Tibial nerve (tissue), 4 donors: ENCODE measurements around the gene GRM7. TPM values are rescaled to one million over a fixed set of nuclear protein-coding genes. Genes with fewer than 3 reads are reported as not detected.

Source experiments
- DNase-seq, 2 donors: peaks; one replicate each; pipeline ENCODE4 v3.0.0-alpha.2; 2019; ENCODE audit warnings: low spot score in 2 of 2
- H3K27ac ChIP-seq, 4 donors: fragments of 200-600 bp; sonication (generic) in 3 of 4; one replicate each; pipeline ENCODE4 v1.5.1; 2017 to 2019; ENCODE audit warnings: mild to moderate bottlenecking in 1 of 4
- H3K27me3 ChIP-seq, 2 donors: fragments of 200-600 bp; sonication (generic) in 1 of 2; one replicate each; pipeline versions ENCODE4 v1.5.1 to v1.6.0; 2017 to 2019
- H3K36me3 ChIP-seq, 3 donors: fragments of 200-600 bp; sonication (generic); one replicate each; pipeline ENCODE4 v1.5.1; 2018 to 2019
- H3K4me1 ChIP-seq, 4 donors: fragments of 200-600 bp; sonication (generic) in 3 of 4; one replicate each; pipeline ENCODE4 v1.5.1; 2017 to 2019
- H3K4me3 ChIP-seq, 4 donors: fragments of 200-600 bp; sonication (generic) in 3 of 4; one replicate each; pipeline ENCODE4 v1.5.1; 2017 to 2019; ENCODE audit warnings: mild to moderate bottlenecking in 1 of 4, moderate library complexity in 1 of 4
- H3K9me3 ChIP-seq, 4 donors: fragments of 200-600 bp; sonication (generic) in 3 of 4; one replicate each; pipeline ENCODE4 v1.5.1; 2017 to 2019
- CTCF ChIP-seq, 5 experiments: fragments of 200-600 bp in 3 of 5; fragments of 450-650 bp in 2 of 5; sonication (generic) in 3 of 5; IDR thresholded peaks; one replicate each; pipeline ENCODE4 v1.5.1; 2016 to 2019; ENCODE audit warnings: antibody characterized with exemption in 5 of 5, mild to moderate bottlenecking in 3 of 5, moderate library complexity in 2 of 5
- EP300 ChIP-seq, 2 donors: sonication (generic); formaldehyde crosslinking; IDR thresholded peaks; one replicate each; pipeline ENCODE4 v1.6.1; 2017; ENCODE audit warnings: antibody characterized with exemption in 2 of 2, mild to moderate bottlenecking in 1 of 2
- POLR2A ChIP-seq, 2 donors: fragments of 450-650 bp; IDR thresholded peaks; one replicate each; pipeline ENCODE4 v1.6.1; 2017; ENCODE audit warnings: antibody characterized with exemption in 2 of 2, mild to moderate bottlenecking in 2 of 2, moderate library complexity in 2 of 2
- WGBS, 2 donors: methylation state at CpG; one replicate each; pipeline ENCODE4 v1.1.5; 2018; 5-methylcytosine and 5-hydroxymethylcytosine counted together
- total RNA-seq, 4 donors: library from RNA; depleted of rRNA; stranded (reverse); fragments of >200 nt; gene quantifications; one replicate each; pipeline ENCODE4 v1.1.0, GENCODE V29; 2016

Gene GRM7
- total RNA-seq, 4 donors from 2014 or later: 0.22 to 0.84 TPM; not detected in 2

GRCh38 chr3:7445331-7445730, 584.4 kb downstream of the GRM7 start:
- TF ChIP-seq CTCF (IDR thresholded peaks at IDR 0.05): no peak
- no peak for TF ChIP-seq EP300 (IDR thresholded peaks at IDR 0.05)
- TF ChIP-seq POLR2A (IDR thresholded peaks at IDR 0.05): no peak
- H3K4me1 ChIP-seq: no peaks in the 10 kb centered on the region
- H3K27me3 ChIP-seq: no peaks in the 10 kb centered on the region
- WGBS, 2 donors: 46 to 65% methylated on average over 5 of the region's 5 CpGs
- H3K27ac ChIP-seq: no peak overlapping the region
- DNase-seq: no peak
- H3K9me3 ChIP-seq: no peaks in the 10 kb centered on the region
- H3K36me3 ChIP-seq: no peaks in the 10 kb centered on the region
- no peak overlapping the region for H3K4me3 ChIP-seq

- H3K4me1 ChIP-seq: no peaks in the 10 kb centered on the region
- H3K9me3 ChIP-seq: no peaks in the 10 kb centered on the region
- no peak for TF ChIP-seq EP300 (IDR thresholded peaks at IDR 0.05)
- no peaks in the 10 kb centered on the region for H3K36me3 ChIP-seq
- 80 to 84% methylated on average over 6 of the region's 6 CpGs for WGBS, 2 donors
- DNase-seq: no peak
- H3K4me3 ChIP-seq: no peak overlapping the region
- no peak overlapping the region for H3K27ac ChIP-seq
- H3K27me3 ChIP-seq: no peaks in the 10 kb centered on the region
These were observed 586.4 kb downstream of the GRM7 start for GRCh38 chr3:7447197-7447769.

GRCh38 chr3:7456386-7456785, 595.5 kb downstream of the GRM7 start:
- H3K4me3 ChIP-seq: no peak overlapping the region
- H3K4me1 ChIP-seq: no peaks in the 10 kb centered on the region
- H3K27ac ChIP-seq: no peak overlapping the region
- WGBS, 2 donors: 77 to 90% methylated on average over 2 of the region's 2 CpGs
- TF ChIP-seq CTCF (IDR thresholded peaks at IDR 0.05) (no peak), EP300 (IDR thresholded peaks at IDR 0.05) (no peak), POLR2A (IDR thresholded peaks at IDR 0.05) (no peak)
- H3K36me3 ChIP-seq: no peaks in the 10 kb centered on the region
- no peaks in the 10 kb centered on the region for H3K27me3 ChIP-seq
- no peaks in the 10 kb centered on the region for H3K9me3 ChIP-seq
- no peak for DNase-seq

- Histone ChIP-seq H3K9me3 (no peaks in the 10 kb centered on the region), H3K27ac (no peak overlapping the region), H3K4me1 (no peaks in the 10 kb centered on the region), H3K36me3 (no peaks in the 10 kb centered on the region), H3K27me3 (no peaks in the 10 kb centered on the region), H3K4me3 (no peak overlapping the region)
- DNase-seq: no peak
- TF ChIP-seq POLR2A (IDR thresholded peaks at IDR 0.05): no peak
- TF ChIP-seq EP300 (IDR thresholded peaks at IDR 0.05): no peak
- TF ChIP-seq CTCF (IDR thresholded peaks at IDR 0.05): no peak
- 72 to 86% methylated on average over 8 of the region's 8 CpGs for WGBS, 2 donors
These were observed 600.4 kb downstream of the GRM7 start for GRCh38 chr3:7461202-7461825.

GRCh38 chr3:7469866-7470265, 609.0 kb downstream of the GRM7 start:
- Histone ChIP-seq H3K36me3 (no peaks in the 10 kb centered on the region), H3K9me3 (no peaks in the 10 kb centered on the region), H3K27ac (no peak overlapping the region), H3K4me1 (no peaks in the 10 kb centered on the region), H3K4me3 (no peak overlapping the region), H3K27me3 (no peaks in the 10 kb centered on the region)
- WGBS, 2 donors: 89 to 97% methylated on average over 2 of the region's 2 CpGs
- TF ChIP-seq CTCF (IDR thresholded peaks at IDR 0.05) (no peak), POLR2A (IDR thresholded peaks at IDR 0.05) (no peak), EP300 (IDR thresholded peaks at IDR 0.05) (no peak)
- no peak for DNase-seq
